HG02610 (cell line): ENCODE data around the gene KIF21B.

Source experiments
- ATAC-seq: cut with Tn5 transposase; IDR thresholded peaks from one replicate; pipeline ENCODE4 v1.9.1; 2021; ENCODE audit warnings: mild to moderate bottlenecking, moderate library complexity; ENCODE audit not compliant: unreplicated experiment

Gene KIF21B, protein sequence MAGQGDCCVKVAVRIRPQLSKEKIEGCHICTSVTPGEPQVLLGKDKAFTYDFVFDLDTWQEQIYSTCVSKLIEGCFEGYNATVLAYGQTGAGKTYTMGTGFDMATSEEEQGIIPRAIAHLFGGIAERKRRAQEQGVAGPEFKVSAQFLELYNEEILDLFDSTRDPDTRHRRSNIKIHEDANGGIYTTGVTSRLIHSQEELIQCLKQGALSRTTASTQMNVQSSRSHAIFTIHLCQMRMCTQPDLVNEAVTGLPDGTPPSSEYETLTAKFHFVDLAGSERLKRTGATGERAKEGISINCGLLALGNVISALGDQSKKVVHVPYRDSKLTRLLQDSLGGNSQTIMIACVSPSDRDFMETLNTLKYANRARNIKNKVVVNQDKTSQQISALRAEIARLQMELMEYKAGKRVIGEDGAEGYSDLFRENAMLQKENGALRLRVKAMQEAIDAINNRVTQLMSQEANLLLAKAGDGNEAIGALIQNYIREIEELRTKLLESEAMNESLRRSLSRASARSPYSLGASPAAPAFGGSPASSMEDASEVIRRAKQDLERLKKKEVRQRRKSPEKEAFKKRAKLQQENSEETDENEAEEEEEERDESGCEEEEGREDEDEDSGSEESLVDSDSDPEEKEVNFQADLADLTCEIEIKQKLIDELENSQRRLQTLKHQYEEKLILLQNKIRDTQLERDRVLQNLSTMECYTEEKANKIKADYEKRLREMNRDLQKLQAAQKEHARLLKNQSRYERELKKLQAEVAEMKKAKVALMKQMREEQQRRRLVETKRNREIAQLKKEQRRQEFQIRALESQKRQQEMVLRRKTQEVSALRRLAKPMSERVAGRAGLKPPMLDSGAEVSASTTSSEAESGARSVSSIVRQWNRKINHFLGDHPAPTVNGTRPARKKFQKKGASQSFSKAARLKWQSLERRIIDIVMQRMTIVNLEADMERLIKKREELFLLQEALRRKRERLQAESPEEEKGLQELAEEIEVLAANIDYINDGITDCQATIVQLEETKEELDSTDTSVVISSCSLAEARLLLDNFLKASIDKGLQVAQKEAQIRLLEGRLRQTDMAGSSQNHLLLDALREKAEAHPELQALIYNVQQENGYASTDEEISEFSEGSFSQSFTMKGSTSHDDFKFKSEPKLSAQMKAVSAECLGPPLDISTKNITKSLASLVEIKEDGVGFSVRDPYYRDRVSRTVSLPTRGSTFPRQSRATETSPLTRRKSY (N-terminal part only)

DNA sequence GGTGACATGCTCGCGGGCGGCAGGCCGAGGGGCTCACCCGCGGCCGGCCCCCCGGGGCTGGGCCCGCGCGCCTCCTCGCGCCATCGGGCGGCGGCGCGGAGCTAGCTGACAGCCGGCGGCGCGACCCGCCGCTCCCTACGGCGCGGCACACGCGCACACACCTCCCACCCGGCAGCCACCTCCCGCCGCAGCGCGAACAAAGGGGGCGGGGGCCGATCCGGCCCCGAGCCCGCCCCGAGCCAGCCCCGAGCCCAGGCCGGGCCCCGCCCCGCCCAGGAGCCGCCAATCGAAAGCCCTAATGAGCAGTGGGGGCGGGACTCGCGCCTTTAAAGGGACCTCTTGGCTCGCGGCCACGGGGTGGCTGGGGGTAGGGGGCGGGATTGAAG, at the start of gene KIF21B:
TSS of gene KIF21B (minus strand) at position 198 of the 386 bp plus-strand sequence. CDS start 331 bp downstream, outside the sequence.
- ATAC-seq, result peak; percentile 76

DNA sequence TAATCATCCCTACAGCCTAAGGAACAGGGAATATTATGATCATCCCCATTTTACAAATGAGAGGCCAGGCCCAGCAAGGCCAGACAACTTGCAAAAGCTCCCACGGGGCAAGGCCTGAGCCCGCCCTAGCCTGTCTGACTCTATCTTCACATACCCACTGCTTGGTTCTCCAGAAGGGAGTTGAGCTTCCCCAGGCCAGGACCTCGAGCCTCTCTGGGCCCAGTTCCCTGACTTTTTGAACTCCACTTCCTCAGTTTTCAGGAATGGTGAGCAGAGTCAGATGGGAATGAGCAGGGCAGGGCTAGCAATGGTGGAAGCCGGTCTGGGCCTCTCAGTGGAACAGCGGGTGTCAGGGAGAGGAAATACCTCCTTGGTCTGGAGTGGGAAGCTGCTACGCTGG, 49.4 kb upstream of the KIF21B start:
- no peak for ATAC-seq

DNA sequence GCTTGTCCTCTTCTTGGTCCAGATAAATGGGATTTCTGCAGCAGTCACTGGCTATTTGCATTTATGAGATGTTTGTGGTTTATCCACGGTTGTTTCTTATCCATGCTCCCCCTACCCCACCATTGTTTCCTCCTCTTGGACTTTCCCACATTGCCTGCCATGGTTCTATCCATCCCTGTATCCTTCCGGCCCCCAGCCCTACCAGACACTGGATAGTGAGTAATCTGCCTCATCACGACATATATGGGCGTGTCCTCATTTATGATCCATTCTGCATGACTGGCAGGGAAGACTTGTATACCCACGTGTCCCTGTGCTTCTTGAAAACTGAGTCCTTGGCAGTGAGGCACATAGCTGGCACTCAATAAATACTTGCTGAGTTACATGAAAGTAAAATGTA, 48.6 kb upstream of the KIF21B start:
- no peak for ATAC-seq

DNA sequence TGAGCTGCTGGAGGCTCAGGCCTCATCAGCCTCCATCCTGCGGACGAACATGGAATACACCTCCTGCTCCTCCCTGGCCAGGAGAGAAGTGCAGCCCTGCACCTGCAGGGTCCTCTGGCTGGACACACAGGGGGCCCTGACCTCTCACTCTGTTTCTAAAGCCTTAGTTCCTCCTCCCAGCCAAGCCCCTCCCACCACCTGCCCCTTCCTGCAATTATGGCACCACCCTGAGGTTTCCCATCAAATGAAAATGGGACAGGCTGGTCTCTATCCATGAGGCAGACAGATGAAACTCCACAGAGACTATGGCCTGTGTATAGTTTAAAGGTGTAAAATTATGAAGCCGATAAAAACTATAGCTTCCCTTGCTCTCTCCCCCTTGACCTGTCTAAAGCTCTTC, 46.1 kb upstream of the KIF21B start:
- no peak for ATAC-seq

DNA sequence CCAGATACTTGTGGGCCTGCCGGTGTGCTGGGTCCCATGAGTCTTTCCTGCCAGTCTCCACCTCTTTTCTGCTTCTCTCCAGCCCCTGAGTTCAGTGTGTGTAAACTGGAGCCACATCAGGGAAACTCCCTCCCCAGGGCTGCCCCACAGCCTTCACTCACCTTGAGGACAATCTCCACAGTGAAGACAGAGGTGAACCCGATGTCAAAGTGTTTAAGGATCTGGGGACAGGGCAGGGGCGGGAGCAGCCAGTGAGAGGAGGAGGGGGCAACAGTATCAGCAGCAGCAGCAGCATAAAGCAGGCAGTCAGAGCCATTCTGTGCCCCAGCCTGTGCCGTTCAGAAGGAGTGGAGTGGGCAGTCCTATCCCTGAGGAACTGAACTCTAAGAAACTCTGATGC, 45.5 kb upstream of the KIF21B start:
- ATAC-seq, result no peak

DNA sequence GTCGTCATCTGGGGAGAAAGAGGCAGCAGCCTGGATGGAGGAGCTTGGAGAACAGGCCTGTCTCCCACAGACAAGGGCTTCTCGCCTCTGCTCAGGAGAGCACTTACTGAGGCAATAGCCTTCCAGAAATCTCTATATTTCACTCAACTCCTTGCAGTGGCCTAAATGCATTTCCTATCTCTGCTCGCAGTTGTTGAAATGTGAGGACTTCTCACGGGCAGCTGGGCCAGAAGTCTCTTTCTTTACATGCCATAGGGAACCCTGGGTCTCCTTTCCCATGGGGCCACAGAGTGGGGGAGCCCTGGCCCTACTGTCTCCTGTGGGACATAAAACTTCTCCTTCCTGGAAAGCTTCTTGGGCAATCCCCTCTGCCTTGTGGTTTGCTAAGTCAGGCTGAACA, 43.5 kb upstream of the KIF21B start:
- no peak for ATAC-seq

DNA sequence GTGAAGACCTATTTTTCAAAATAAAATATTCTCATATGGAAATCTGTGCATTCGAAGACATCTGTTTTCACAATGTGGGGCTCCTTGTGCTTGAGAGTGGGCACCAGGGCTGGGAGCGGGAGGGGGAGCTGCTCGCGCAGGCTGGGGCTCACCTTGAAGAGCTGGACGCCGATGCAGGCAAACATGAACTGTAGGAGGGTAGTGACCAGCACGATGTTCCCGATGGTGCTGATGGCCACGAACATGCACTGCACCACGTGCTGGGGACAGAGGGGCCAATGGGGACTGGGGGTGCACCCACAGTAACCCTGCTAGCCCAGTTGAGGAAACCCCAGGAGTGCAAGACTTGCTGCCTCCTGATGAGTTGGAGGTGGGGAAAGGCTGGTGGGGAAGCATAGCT, 42.2 kb upstream of the KIF21B start:
- ATAC-seq, result no peak

DNA sequence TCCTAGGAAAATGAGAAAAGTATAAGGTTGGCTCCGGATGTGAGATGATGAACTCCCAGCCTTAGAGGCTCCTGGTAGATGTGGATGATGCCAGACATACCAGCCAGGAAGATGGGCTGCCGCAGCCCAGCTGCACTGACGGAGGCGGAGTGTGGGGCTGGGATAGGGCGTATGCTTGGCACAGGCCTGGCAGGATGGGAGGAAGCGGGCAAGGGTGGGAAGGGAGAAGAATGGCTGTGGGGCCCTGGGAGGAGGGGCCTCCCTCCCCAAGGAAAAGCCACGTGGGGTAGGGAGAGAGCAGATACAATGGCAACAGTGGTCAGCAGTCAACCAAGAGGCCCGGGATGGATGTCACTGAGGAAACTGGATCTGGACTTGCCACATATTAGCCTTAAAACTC, 41.3 kb upstream of the KIF21B start:
- ATAC-seq, result no peak

DNA sequence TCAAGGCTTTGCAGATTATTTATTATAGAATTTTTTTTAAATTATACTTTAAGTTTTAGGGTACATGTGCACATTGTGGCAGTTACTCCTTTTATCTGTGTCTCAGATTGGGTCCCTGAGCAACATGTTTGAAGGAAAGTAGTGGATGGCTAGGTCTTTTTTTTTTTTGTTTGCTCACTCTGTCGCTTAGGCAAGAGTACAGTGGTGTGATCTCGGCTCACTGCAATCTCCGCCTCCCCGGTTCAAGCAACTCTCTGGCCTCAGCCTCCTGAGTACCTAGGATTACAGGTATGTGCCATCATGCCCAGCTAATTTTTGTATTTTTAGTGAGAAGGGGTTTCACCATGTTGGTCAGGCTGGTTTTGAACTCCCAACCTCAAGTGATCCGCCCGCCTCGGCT, 39.6 kb upstream of the KIF21B start:
- ATAC-seq, result no peak

DNA sequence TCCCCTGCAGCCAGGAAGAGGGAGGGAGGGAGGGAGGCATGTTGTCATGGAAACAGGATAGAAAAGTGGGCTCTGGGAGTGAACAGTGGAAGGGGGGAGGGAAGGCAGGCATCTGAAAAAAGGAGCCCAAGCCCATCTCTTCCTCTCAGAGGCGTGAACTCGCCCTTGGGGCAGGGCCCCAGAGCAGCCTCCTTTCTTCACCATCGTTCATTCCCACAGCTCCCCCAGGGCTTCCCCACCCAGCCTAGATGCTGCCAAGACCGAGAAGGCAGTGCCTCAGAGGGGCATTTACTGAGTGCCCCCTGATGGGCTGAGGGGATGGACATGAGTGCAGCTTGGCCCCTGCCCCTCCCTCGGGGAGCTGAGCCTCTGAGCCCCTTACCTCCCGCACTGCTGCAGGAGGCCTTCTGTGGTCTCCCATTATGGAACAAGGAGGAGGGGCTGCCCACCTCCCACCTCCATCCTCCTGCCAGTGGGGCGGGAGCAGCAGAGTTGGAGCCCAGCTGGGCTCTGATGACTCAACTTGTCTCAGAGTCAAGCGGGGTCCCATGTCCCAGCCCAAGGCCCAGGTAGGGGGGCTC, 39.1 kb upstream of the KIF21B start:
- ATAC-seq, result no peak

DNA sequence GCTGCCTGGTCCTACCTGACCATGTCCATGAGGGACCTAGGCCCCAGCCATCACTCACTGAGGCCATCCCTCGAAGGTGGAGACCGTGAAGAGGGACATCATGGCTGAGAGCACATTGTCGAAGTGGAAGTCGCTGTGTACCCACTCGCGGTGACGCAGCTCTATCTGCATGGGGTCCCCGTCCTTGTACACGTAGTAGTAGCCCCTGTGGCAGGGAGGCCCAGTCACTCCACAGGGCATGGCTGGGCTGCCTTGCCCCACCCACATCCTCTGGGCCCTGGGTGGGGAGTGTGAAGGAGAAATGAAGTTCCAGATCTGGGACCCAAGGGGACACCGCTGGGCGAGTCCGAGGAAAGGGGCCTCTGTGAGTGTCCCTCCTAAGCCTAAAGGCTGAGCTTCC, 38.4 kb upstream of the KIF21B start:
- ATAC-seq, result no peak

DNA sequence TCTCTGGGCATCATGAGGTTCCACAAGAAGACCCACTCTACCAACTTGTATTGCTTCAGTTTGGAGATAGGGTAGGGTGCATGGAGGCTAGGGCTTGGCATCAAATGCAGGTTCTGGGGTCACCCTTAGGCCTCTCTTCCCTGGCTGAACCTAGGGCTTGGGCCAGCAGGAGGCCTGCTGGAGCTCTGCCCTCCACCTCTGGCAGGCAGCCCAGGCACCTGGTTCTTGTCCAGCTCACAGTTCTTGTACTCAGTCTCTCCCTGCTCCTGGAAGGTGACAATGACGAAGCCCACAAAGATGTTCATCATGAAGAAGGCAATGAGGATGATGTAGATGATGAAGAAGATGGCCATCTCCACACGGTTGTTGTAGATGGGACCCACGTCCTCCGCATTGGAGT, 37.5 kb upstream of the KIF21B start:
- no peak for ATAC-seq

DNA sequence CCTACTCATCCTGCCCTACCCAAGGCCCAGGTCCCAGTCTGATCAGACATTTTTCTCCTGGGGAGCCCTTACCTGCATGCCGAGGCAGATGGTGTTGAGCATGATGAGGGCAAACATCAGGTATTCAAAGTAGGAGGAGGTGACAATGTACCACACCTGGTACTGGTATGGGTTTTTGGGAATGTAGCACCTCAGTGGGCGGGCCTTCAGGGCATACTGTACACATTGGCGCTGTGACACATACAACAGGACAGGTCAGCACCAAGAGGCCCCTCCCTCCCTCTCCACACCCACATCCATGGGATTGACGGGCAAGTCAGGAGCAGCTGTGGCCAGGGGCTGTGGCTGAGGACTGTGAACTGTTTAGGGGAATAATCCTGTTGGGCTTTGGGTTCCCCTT, 37.1 kb upstream of the KIF21B start:
- no peak for ATAC-seq

DNA sequence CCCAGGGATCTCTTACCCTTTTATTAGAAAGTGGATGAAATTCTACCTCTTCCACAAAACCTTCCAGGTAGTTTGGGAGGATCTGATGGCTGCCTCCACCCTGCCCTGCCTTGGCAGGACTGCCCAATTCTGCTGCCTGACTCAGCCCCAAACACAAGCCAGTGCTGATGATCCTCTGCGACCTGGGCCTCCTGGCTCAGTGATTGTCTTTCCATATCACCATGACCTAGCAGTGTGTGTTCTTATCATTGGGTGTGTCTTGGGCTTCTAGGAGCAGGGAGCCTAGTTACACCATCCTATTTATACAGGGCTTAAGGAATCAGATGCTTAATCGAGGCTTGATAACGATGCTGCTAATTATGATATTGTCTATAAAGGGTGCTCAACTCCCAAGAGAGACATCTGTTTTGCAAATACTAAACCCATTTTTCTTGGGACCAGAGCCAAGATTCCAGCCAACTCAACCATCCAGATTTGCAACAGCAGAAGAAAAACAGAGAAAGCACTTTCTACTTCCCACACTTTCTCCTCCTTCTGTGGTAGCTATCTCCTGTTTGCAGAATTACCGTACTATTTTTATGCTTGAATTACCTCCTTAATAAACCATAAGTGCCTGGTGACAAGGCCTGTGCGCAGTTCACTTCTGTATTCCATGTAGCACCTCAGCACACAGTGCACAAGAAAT, 36.5 kb upstream of the KIF21B start:
- ATAC-seq, result no peak

DNA sequence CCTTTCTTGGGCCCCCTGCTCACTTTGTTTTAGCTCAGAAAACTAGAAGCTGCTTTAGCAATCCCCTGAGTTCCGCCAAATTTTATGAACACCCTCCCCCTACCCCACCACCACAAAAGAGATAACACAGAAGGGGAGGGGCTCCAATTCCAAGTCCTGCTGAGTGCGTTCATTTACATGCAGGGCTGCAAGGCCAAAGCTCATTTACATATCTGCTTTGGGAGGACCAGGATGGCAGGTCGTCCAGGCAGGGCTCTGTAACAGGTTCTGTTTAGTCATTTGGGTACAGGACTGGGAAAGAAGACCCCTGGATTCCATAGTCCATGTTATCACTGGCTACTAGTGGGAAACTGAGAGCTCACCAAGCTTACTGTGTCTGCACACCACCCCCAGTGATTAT, 35.9 kb upstream of the KIF21B start:
- ATAC-seq, result no peak

DNA sequence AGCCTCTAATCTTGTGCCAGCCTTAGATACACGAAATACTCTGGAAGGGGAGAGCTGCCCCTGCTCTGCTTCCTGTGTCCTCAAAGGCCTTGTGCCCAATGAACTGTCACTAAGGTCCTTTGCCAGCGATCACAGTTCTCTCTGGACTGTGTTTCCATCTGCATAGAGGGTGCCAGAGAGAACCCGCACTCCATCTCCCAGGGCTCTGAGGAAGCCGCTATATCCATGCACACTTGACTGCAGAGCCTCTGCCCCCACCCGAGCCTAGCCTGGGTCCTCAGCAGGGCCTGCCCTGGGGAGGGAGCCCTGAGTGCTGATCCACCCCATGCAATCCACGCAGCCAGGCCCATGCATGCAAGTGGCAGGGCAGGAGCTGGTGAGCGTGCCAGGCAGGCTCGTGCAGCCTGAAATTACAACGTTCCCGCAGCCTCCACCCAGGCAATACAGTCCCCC, 30.6 kb upstream of the KIF21B start:
- no peak for ATAC-seq

DNA sequence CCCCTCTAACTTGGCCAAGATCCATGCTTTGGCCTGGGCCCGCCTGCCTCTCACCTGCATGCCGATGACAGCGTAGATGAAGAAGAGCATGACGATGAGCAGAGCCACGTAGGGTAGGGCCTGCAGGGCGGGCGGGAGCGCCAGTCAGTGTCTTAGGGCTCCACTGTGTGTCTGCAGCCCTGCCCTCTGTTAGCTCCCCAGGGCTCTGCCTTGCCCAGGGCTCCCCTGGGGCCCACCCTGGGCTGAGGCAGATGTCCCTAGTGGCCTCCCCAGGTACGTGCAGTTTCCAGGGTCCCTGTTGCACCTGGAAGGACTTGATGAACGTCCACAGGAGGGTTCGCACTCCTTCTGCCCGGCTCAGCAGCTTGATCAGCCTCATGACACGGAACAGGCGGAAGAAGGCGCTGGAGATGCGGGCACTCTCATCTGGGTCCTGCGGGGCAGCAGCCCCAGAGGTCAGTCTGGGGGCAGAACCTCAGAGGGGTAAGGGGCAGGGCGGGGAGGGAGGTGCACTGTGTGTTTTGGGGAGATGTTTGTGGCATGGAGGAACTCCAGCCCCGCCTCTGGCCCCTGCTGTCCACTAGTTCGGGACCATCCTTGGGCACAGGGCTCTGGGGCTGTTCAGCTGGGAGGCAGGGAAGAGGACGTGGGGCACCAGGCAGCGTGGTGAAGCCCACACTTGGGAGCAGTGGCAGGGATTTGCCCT, 29.8 kb upstream of the KIF21B start:
- no peak for ATAC-seq

DNA sequence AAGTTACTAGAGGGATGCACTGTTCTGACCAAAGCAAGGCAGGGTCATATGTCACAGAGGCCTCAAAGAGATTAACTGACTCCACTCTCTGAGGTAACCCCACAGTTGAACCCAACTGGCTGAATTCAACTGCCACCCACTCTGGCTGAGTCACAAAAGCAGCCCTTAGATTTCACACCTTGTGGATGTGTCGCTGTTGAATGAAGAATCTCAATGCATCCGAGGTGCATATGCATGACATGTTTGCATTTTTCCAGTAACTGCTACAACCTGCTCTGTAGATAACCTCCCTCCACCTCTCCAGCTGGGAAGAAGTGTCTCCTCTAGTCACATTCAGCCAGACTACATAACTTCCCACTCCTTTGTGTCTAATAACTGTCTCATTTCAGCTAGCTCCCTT, 27.9 kb upstream of the KIF21B start:
- no peak for ATAC-seq

DNA sequence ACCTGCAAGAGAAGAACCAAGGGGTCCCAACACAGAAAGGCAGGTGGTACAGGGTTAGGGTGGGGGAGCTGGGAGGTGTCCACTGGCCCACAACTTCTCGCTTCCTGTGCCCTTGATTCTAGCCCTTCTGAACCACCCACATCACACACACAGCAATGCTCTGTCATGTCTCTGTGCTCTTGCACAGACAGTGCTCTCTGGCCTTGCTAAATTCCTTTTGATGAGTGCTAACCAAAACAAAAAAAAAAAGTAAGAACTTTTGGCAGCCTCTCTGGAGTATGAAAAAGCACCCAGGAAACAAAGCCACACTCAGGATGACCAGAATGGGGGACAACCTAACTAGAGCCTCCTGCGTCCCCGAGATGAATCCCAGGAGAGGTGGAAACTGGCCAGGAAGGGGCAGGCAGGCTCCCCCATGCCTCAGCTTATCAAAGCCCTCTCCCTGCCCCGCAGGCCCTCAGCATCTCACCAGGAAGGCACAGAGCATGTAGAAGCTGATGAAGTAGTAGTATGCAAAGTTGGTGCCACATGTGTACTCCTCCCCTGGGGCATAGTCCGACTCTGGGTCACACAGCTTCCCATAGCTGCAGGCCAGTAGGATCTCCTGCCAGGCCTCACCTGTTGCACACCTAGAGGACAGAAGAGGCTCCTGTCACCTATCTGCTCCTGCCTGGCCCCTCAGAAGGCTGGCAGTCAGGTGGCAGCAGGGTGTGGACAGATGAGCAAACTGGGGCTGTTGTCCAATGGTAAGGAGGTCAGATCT, 27.2 kb upstream of the KIF21B start:
- no peak for ATAC-seq
